NCI-H187 treated with DMSO at 0.1 percent for 48 hours (cell line): ENCODE measurements around the gene ZNF385D.

Experiments
- DNase-seq: peaks from one replicate; lab custom pipeline; 2025; lab: John Stamatoyannopoulos, UW

ZNF385D gene

GRCh38 chr3:21673393-21673792, 77.6 kb downstream of the ZNF385D start:
- no peak for DNase-seq

GRCh38 chr3:21672303-21672702, 78.7 kb downstream of the ZNF385D start:
- DNase-seq, result no peak

GRCh38 chr3:21670386-21670785, 80.6 kb downstream of the ZNF385D start:
- DNase-seq, result no peak

- no peak for DNase-seq
Observed at GRCh38 chr3:21668012-21668411, 83.0 kb downstream of the ZNF385D start.

GRCh38 chr3:21665444-21666100, 85.4 kb downstream of the ZNF385D start:
- DNase-seq, result no peak

- no peak for DNase-seq
Observed at GRCh38 chr3:21664996-21665395, 86.0 kb downstream of the ZNF385D start.

GRCh38 chr3:21662403-21662802, 88.6 kb downstream of the ZNF385D start:
- no peak for DNase-seq

- DNase-seq, result no peak
Observed at GRCh38 chr3:21654662-21655061, 96.3 kb downstream of the ZNF385D start.

GRCh38 chr3:21654241-21654640, 96.8 kb downstream of the ZNF385D start:
- DNase-seq, result no peak

- DNase-seq, result no peak
Observed at GRCh38 chr3:21649519-21649918, 101.5 kb downstream of the ZNF385D start.

GRCh38 chr3:21647961-21648360, 103.0 kb downstream of the ZNF385D start:
- DNase-seq, result no peak

- no peak for DNase-seq
Observed at GRCh38 chr3:21645121-21645897, 105.7 kb downstream of the ZNF385D start.

GRCh38 chr3:21644268-21644667, 106.7 kb downstream of the ZNF385D start:
- DNase-seq, result no peak

- no peak for DNase-seq
Observed at GRCh38 chr3:21643752-21644151, 107.3 kb downstream of the ZNF385D start.

GRCh38 chr3:21642433-21642832, 108.6 kb downstream of the ZNF385D start:
- DNase-seq, result no peak

- DNase-seq, result no peak
Observed at GRCh38 chr3:21641959-21642358, 109.1 kb downstream of the ZNF385D start.

- no peak for DNase-seq
Observed at GRCh38 chr3:21638488-21638887, 112.5 kb downstream of the ZNF385D start.

- no peak for DNase-seq
Observed at GRCh38 chr3:21634112-21634511, 116.9 kb downstream of the ZNF385D start.

- no peak for DNase-seq
Observed at GRCh38 chr3:21624524-21624923, 126.5 kb downstream of the ZNF385D start.

- no peak for DNase-seq
Observed at GRCh38 chr3:21621181-21621651, 129.8 kb downstream of the ZNF385D start.

- no peak for DNase-seq
Observed at GRCh38 chr3:21620511-21621155, 130.4 kb downstream of the ZNF385D start.

- DNase-seq, result no peak
Observed at GRCh38 chr3:21618695-21619094, 132.3 kb downstream of the ZNF385D start.
